ENCODE data around the gene ARHGAP21.
"Not testable (repeated sequence)": the region's sequence is repeated elsewhere in the genome, so short reads cannot be mapped to it uniquely, and the experiment has no call there.

Gene ARHGAP21

GRCh38 chr10:24625778-24626177, 97.9 kb downstream of the ARHGAP21 start:
- no peak for DNase-seq (ENCODE audit: low spot score)

- DNase-seq (ENCODE audit: low spot score) = no peak
Observed at GRCh38 chr10:24623383-24623782, 100.3 kb downstream of the ARHGAP21 start.

GRCh38 chr10:24622781-24623301, 100.8 kb downstream of the ARHGAP21 start:
- DNase-seq (ENCODE audit: low spot score) = no peak

GRCh38 chr10:24621035-24621795, 102.5 kb downstream of the ARHGAP21 start:
- not testable (repeated sequence) for DNase-seq (ENCODE audit: low spot score)

GRCh38 chr10:24619994-24620310, 103.7 kb downstream of the ARHGAP21 start:
- DNase-seq (ENCODE audit: low spot score) = not testable (repeated sequence)

GRCh38 chr10:24619291-24619993, 104.2 kb downstream of the ARHGAP21 start:
- DNase-seq (ENCODE audit: low spot score) = not testable (repeated sequence)

- DNase-seq (ENCODE audit: low spot score) = no peak
Observed at GRCh38 chr10:24618401-24618800, 105.3 kb downstream of the ARHGAP21 start.

GRCh38 chr10:24617771-24618396, 105.8 kb downstream of the ARHGAP21 start:
- DNase-seq (ENCODE audit: low spot score) = peak; percentile 28

GRCh38 chr10:24616536-24616935, 107.2 kb downstream of the ARHGAP21 start:
- no peak for DNase-seq (ENCODE audit: low spot score)

GRCh38 chr10:24606021-24606420, 117.7 kb downstream of the ARHGAP21 start:
- DNase-seq (ENCODE audit: low spot score) = no peak

GRCh38 chr10:24605141-24605540, 118.5 kb downstream of the ARHGAP21 start:
- DNase-seq (ENCODE audit: low spot score) = no peak

GRCh38 chr10:24603333-24603732, 120.4 kb downstream of the ARHGAP21 start:
- DNase-seq (ENCODE audit: low spot score) = no peak

GRCh38 chr10:24597961-24598360, 125.7 kb downstream of the ARHGAP21 start:
- no peak for DNase-seq (ENCODE audit: low spot score)

GRCh38 chr10:24597426-24597825, 126.3 kb downstream of the ARHGAP21 start:
- no peak for DNase-seq (ENCODE audit: low spot score)

GRCh38 chr10:24596217-24596930, 127.3 kb downstream of the ARHGAP21 start:
- no peak for DNase-seq (ENCODE audit: low spot score)

GRCh38 chr10:24590697-24591457, 132.8 kb downstream of the ARHGAP21 start:
- no peak for DNase-seq (ENCODE audit: low spot score)

- DNase-seq (ENCODE audit: low spot score) = no peak
Observed at GRCh38 chr10:24589265-24589664, 134.4 kb downstream of the ARHGAP21 start.

- no peak for DNase-seq (ENCODE audit: low spot score)
Observed at GRCh38 chr10:24579906-24580305, 143.8 kb downstream of the ARHGAP21 start.

- DNase-seq (ENCODE audit: low spot score) = no peak
Observed at GRCh38 chr10:24579448-24579847, 144.2 kb downstream of the ARHGAP21 start.

GRCh38 chr10:24575481-24576002, 148.1 kb downstream of the ARHGAP21 start:
- no peak for DNase-seq (ENCODE audit: low spot score)

GRCh38 chr10:24574578-24575155, 149.0 kb downstream of the ARHGAP21 start:
- DNase-seq (ENCODE audit: low spot score) = no peak
